ENCODE measurements around the gene CCDC68. TPM values are rescaled to one million over a fixed set of nuclear protein-coding genes. Genes with fewer than 3 reads are reported as not detected.

Gene CCDC68
- total and polyA plus RNA-seq, 2 donors (not counting 1 experiment from before 2014, with no cell fraction given), result 5.1 to 8.3 TPM

DNA sequence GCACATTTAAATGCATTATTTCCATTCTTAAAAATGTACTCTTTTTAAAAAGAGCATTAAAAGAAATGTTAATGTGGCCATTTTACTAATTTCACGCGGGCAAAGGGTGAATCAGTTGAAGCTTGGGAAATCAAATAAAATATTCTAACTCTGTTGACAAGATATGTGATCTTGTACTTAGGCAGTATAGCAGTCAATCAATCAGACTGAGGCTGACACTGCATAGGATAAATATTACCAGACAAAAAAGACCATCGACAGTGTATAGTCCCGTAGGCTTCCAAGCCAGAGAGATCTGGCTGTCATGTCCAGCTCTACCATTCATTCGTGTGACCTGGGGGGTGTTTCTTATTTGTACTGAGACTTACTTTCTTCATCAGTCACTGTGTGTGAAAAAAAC lies 39.8 kb upstream of the CCDC68 start:
- Histone ChIP-seq H3K4me1 (ENCODE audit: control insufficient read depth, extremely low read depth, insufficient read depth, low read length) (no peaks in the 10 kb centered on the region), H3K27me3 (ENCODE audit: control insufficient read depth, insufficient read depth, low read length) (no peaks in the 10 kb centered on the region), H2AFZ (ENCODE audit: low read length) (no peak overlapping the region), H3K36me3 (ENCODE audit: control insufficient read depth, insufficient read depth, low read length) (no peaks in the 10 kb centered on the region), H3K9ac (ENCODE audit: insufficient read depth, low read length) (no peak overlapping the region), H3K4me2 (ENCODE audit: extremely low read depth, insufficient read depth, low read length) (no peak overlapping the region), H3K79me2 (ENCODE audit: control insufficient read depth, insufficient read depth, low read length) (no peaks in the 10 kb centered on the region), H3K4me3 (replicated peaks in 1 of 4; ENCODE audit: control extremely low read depth in 1 of 4, insufficient read depth in 1 of 4, low read depth in 3 of 4, low read length in 4 of 4) (no peak overlapping the region), H3K9me3 (ENCODE audit: control insufficient read depth, insufficient read depth, low read depth, low read length) (no peaks in the 10 kb centered on the region), H4K20me1 (ENCODE audit: control insufficient read depth, extremely low read depth, insufficient read depth, low read length) (no peaks in the 10 kb centered on the region), H3K27ac (ENCODE audit: insufficient read depth, low read length) (no peak overlapping the region)
- no peak for TF ChIP-seq EZH2 (IDR thresholded peaks at IDR 0.05; ENCODE audit: low read length, missing control alignments)
- TF ChIP-seq, protein P1, sequence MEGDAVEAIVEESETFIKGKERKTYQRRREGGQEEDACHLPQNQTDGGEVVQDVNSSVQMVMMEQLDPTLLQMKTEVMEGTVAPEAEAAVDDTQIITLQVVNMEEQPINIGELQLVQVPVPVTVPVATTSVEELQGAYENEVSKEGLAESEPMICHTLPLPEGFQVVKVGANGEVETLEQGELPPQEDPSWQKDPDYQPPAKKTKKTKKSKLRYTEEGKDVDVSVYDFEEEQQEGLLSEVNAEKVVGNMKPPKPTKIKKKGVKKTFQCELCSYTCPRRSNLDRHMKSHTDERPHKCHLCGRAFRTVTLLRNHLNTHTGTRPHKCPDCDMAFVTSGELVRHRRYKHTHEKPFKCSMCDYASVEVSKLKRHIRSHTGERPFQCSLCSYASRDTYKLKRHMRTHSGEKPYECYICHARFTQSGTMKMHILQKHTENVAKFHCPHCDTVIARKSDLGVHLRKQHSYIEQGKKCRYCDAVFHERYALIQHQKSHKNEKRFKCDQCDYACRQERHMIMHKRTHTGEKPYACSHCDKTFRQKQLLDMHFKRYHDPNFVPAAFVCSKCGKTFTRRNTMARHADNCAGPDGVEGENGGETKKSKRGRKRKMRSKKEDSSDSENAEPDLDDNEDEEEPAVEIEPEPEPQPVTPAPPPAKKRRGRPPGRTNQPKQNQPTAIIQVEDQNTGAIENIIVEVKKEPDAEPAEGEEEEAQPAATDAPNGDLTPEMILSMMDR (conservative IDR thresholded peaks at IDR 0.05 in 1 of 2, IDR thresholded peaks at IDR 0.05 in 1 of 2; ENCODE audit: low read depth in 1 of 2, low read length in 2 of 2), result no peak
- no peak for DNase-seq (ENCODE audit: low read depth in 2 of 2)

DNA sequence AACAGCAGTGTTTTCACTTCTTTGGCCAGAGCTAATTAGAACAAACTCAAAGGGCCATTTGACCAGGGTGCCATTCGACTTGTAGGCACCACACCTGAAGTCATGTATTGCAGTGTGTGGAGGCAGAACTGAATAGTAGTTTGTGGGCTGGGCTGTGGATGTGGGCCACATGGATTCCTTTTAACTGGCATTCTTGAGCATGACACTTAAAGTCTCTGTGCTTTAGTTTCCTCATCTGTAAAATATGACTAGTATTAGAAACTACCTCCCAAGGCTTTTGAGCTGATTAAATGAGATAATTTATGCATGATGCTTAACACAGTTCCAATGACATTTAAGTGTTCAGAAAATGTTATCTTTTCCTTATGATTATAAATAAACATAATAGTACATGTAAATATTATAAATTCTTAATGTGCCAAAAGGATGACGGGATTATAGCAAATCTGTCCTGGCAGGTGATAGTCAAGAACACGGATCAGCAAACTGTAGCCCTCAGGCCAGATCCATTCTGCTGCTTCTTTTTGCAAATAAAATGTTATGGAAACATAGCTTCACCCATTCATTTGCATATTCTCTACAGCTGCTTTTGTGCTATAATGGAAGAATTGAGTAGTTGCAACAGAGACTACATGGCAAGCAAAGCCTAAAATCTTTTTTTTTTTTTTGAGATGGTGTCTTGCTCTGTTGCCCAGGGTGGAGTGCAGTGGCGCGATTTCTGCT lies 36.3 kb upstream of the CCDC68 start:
- H3K9me3 ChIP-seq (ENCODE audit: control insufficient read depth, insufficient read depth, low read depth, low read length), result no peaks in the 10 kb centered on the region
- H3K79me2 ChIP-seq (ENCODE audit: control insufficient read depth, insufficient read depth, low read length), result no peaks in the 10 kb centered on the region
- H3K36me3 ChIP-seq (ENCODE audit: control insufficient read depth, insufficient read depth, low read length), result no peaks in the 10 kb centered on the region
- H3K27me3 ChIP-seq (ENCODE audit: control insufficient read depth, insufficient read depth, low read length), result no peaks in the 10 kb centered on the region
- H3K9ac ChIP-seq (ENCODE audit: insufficient read depth, low read length), result no peak overlapping the region
- H3K4me3 ChIP-seq (replicated peaks in 1 of 4; ENCODE audit: control extremely low read depth in 1 of 4, insufficient read depth in 1 of 4, low read depth in 3 of 4, low read length in 4 of 4), result no peak overlapping the region
- no peaks in the 10 kb centered on the region for H4K20me1 ChIP-seq (ENCODE audit: control insufficient read depth, extremely low read depth, insufficient read depth, low read length)
- H3K4me1 ChIP-seq (ENCODE audit: control insufficient read depth, extremely low read depth, insufficient read depth, low read length), result no peaks in the 10 kb centered on the region
- H2AFZ ChIP-seq (ENCODE audit: low read length), result no peak overlapping the region
- no peak for TF ChIP-seq EZH2 (IDR thresholded peaks at IDR 0.05; ENCODE audit: low read length, missing control alignments)
- TF ChIP-seq, protein P1 (conservative IDR thresholded peaks at IDR 0.05 in 1 of 2, IDR thresholded peaks at IDR 0.05 in 1 of 2; ENCODE audit: low read depth in 1 of 2, low read length in 2 of 2), result no peak
- H3K4me2 ChIP-seq (ENCODE audit: extremely low read depth, insufficient read depth, low read length), result no peak overlapping the region
- no peak for DNase-seq (ENCODE audit: low read depth in 2 of 2)
- H3K27ac ChIP-seq (ENCODE audit: insufficient read depth, low read length), result no peak overlapping the region

DNA sequence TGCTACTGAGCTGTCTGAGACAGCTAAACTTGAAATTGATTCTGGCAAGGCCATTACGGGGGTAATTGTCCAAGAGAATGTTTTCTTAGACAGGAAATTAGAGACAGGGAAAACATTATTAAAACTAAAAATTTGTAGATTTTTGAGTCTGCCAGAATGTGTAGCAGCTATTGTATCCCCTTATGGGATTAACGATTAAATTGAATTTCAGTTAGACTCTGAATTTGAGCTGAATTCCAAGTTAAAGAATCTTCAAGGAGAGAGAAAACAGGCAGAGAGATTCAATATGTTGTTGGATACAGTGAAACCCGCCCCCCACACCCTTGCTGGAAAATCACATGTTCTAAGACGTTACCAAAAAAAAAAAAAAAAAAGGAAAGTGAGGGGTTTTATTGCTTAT lies 32.7 kb upstream of the CCDC68 start:
- Histone ChIP-seq H3K27ac (ENCODE audit: insufficient read depth, low read length) (no peak overlapping the region), H3K4me2 (ENCODE audit: extremely low read depth, insufficient read depth, low read length) (no peak overlapping the region), H3K4me3 (replicated peaks in 1 of 4; ENCODE audit: control extremely low read depth in 1 of 4, insufficient read depth in 1 of 4, low read depth in 3 of 4, low read length in 4 of 4) (no peak overlapping the region), H3K27me3 (ENCODE audit: control insufficient read depth, insufficient read depth, low read length) (no peaks in the 10 kb centered on the region), H2AFZ (ENCODE audit: low read length) (no peak overlapping the region), H3K79me2 (ENCODE audit: control insufficient read depth, insufficient read depth, low read length) (no peaks in the 10 kb centered on the region), H4K20me1 (ENCODE audit: control insufficient read depth, extremely low read depth, insufficient read depth, low read length) (no peaks in the 10 kb centered on the region), H3K9ac (ENCODE audit: insufficient read depth, low read length) (no peak overlapping the region), H3K9me3 (ENCODE audit: control insufficient read depth, insufficient read depth, low read depth, low read length) (no peaks in the 10 kb centered on the region), H3K36me3 (ENCODE audit: control insufficient read depth, insufficient read depth, low read length) (no peaks in the 10 kb centered on the region), H3K4me1 (ENCODE audit: control insufficient read depth, extremely low read depth, insufficient read depth, low read length) (no peaks in the 10 kb centered on the region)
- TF ChIP-seq, protein P1 (conservative IDR thresholded peaks at IDR 0.05 in 1 of 2, IDR thresholded peaks at IDR 0.05 in 1 of 2; ENCODE audit: low read depth in 1 of 2, low read length in 2 of 2), result no peak
- TF ChIP-seq EZH2 (IDR thresholded peaks at IDR 0.05; ENCODE audit: low read length, missing control alignments), result no peak
- DNase-seq (ENCODE audit: low read depth in 2 of 2), result no peak
